Activated T-helper 1 cell treated with Interleukin-2 at 50 U/mL for 16 hours (primary cell): ENCODE data around the gene SLC22A23.
A peak's percentile ranks its signal among the peaks of the same experiment; 100 is the strongest.
"Not testable (repeated sequence)": the region's sequence is repeated elsewhere in the genome, so short reads cannot be mapped to it uniquely, and the experiment has no call there.

Experiments
- DNase-seq: peaks from one replicate; pipeline ENCODE4 v3.0.0-alpha.2; 2020; ENCODE audit warnings: low read depth

The SLC22A23 gene

GRCh38 chr6:3261921-3262320, 194.9 kb downstream of the SLC22A23 start:
- DNase-seq = no peak

GRCh38 chr6:3261518-3261820, 195.4 kb downstream of the SLC22A23 start:
- no peak for DNase-seq

GRCh38 chr6:3260772-3261517, 195.9 kb downstream of the SLC22A23 start:
- no peak for DNase-seq

GRCh38 chr6:3260296-3260695, 196.6 kb downstream of the SLC22A23 start:
- DNase-seq = no peak

GRCh38 chr6:3259491-3259958, 197.3 kb downstream of the SLC22A23 start:
- DNase-seq = no peak

GRCh38 chr6:3258720-3259490, 197.9 kb downstream of the SLC22A23 start, which contains the start of gene PSMG4:
Gene PSMG4 (plus strand): TSS chr6:3258947. CDS start chr6:3259023, 76 bp downstream.
- DNase-seq = peak; percentile 88

- DNase-seq = no peak
These were observed 198.6 kb downstream of the SLC22A23 start for GRCh38 chr6:3258201-3258600.

- no peak for DNase-seq
These were observed 203.3 kb downstream of the SLC22A23 start for GRCh38 chr6:3253597-3253961.

- no peak for DNase-seq
These were observed 203.8 kb downstream of the SLC22A23 start for GRCh38 chr6:3252861-3253596.

- no peak for DNase-seq
These were observed 204.5 kb downstream of the SLC22A23 start for GRCh38 chr6:3252369-3252768.

GRCh38 chr6:3251462-3252314, 205.2 kb downstream of the SLC22A23 start:
- DNase-seq = peak; percentile 65

- no peak for DNase-seq
These were observed 206.6 kb downstream of the SLC22A23 start for GRCh38 chr6:3250231-3250675.

- DNase-seq = no peak
These were observed 207.0 kb downstream of the SLC22A23 start for GRCh38 chr6:3249821-3250220.

- no peak for DNase-seq
These were observed 209.3 kb downstream of the SLC22A23 start for GRCh38 chr6:3247255-3248146.

GRCh38 chr6:3245216-3245615, 211.6 kb downstream of the SLC22A23 start:
- DNase-seq = no peak

GRCh38 chr6:3244832-3245161, 212.1 kb downstream of the SLC22A23 start:
- DNase-seq = not testable (repeated sequence)

GRCh38 chr6:3244003-3244831, 212.6 kb downstream of the SLC22A23 start:
- no peak for DNase-seq

GRCh38 chr6:3242768-3243167, 214.1 kb downstream of the SLC22A23 start:
- no peak for DNase-seq

GRCh38 chr6:3241745-3242144, 215.1 kb downstream of the SLC22A23 start:
- not testable (repeated sequence) for DNase-seq

GRCh38 chr6:3240595-3240994, 216.3 kb downstream of the SLC22A23 start:
- no peak for DNase-seq
